PC-9 (cell line): ENCODE measurements around the gene CABLES2. TPM values are rescaled to one million over a fixed set of nuclear protein-coding genes. Genes with fewer than 3 reads are reported as not detected.

Source experiments
- Bru-seq: library from RNA; stranded (reverse); fragments of 400-500 nt; gene quantifications from one replicate; lab custom pipeline; 2021; lab: Mats Ljungman, UMichigan
- BruChase-seq, 2 experiments: library from RNA; stranded (reverse); fragments of 400-500 nt; gene quantifications; one replicate each; lab custom pipeline; 2021; lab: Mats Ljungman, UMichigan
- BruUV-seq: library from RNA; stranded (reverse); fragments of 400-500 nt; replicated peaks from 2 replicates; lab custom pipeline; 2021; lab: Mats Ljungman, UMichigan
- CTCF ChIA-PET: fragments of 300-600 bp; sonication (Branson Sonifier 250); formaldehyde crosslinking; loops from one replicate; lab custom pipeline; 2022; ENCODE audit warnings: antibody characterized with exemption; lab: Charles Lee
- POLR2A ChIA-PET: fragments of 300-600 bp; sonication (Branson Sonifier 250); formaldehyde crosslinking; loops from one replicate; lab custom pipeline; 2022; ENCODE audit warnings: antibody characterized with exemption; ENCODE audit not compliant: unreplicated experiment; lab: Charles Lee
- DNase-seq, 2 experiments: peaks; one replicate each; pipeline versions ENCODE4 v3.0.0 to v3.0.0-alpha.2; 2015 to 2022; ENCODE audit warnings: mixed read lengths in 1 of 2
- H2AFZ ChIP-seq: fragments of 200-600 bp; sonication (generic); 2 replicates; pipeline ENCODE4 v1.8.1; 2017; ENCODE audit warnings: antibody characterized with exemption
- H3F3A ChIP-seq: fragments of 200-600 bp; sonication (generic); 2 replicates; pipeline ENCODE4 v1.8.1; 2017; ENCODE audit warnings: antibody characterized with exemption, mild to moderate bottlenecking, low read depth; ENCODE audit not compliant: insufficient read depth
- H3K27ac ChIP-seq: fragments of 200-600 bp; sonication (generic); 2 replicates; pipeline ENCODE4 v1.6.1; 2016; ENCODE audit warnings: mixed run types
- H3K27me3 ChIP-seq: fragments of 200-600 bp; sonication (generic); 2 replicates; pipeline ENCODE4 v1.6.1; 2016; ENCODE audit warnings: low read depth, mixed run types; ENCODE audit not compliant: insufficient read depth
- H3K36me3 ChIP-seq: fragments of 200-600 bp; sonication (generic); 2 replicates; pipeline ENCODE4 v1.6.1; 2016; ENCODE audit warnings: low read depth, mixed run types
- H3K4me1 ChIP-seq: fragments of 200-600 bp; sonication (generic); replicated peaks from 2 replicates; pipeline ENCODE4 v1.6.1; 2016; ENCODE audit warnings: mixed run types; ENCODE audit not compliant: insufficient read depth
- H3K4me2 ChIP-seq: fragments of 200-600 bp; sonication (generic); 2 replicates; pipeline ENCODE4 v1.6.1; 2017; ENCODE audit warnings: mixed run types
- H3K4me3 ChIP-seq: fragments of 200-600 bp; sonication (generic); 2 replicates; pipeline ENCODE4 v1.6.1; 2016; ENCODE audit warnings: mixed run types
- H3K79me2 ChIP-seq: fragments of 200-600 bp; sonication (generic); 2 replicates; pipeline ENCODE4 v1.6.1; 2017; ENCODE audit warnings: low read depth, mixed run types
- H3K9me2 ChIP-seq: fragments of 200-600 bp; sonication (generic); 2 replicates; pipeline ENCODE4 v1.8.1; 2017; ENCODE audit warnings: mild to moderate bottlenecking; ENCODE audit not compliant: insufficient read depth
- H3K9me3 ChIP-seq: fragments of 200-600 bp; sonication (generic); 2 replicates; pipeline ENCODE4 v1.8.1; 2016; ENCODE audit warnings: low read depth; ENCODE audit not compliant: insufficient read depth
- H4K20me1 ChIP-seq: fragments of 200-600 bp; sonication (generic); 2 replicates; pipeline ENCODE4 v1.8.1; 2017; ENCODE audit not compliant: insufficient read depth
- EZH2 ChIP-seq: fragments of 200-600 bp; sonication (generic); IDR thresholded peaks from 2 replicates; pipeline ENCODE4 v1.8.0; 2017; ENCODE audit warnings: antibody characterized with exemption, low read depth
- intact Hi-C: fragments of 100-400 bp; cut with micrococcal nuclease; formaldehyde crosslinking; loops from one replicate; pipeline ENCODE4 v1.10.0; 2022; ENCODE audit not compliant: unreplicated experiment
- long read RNA-seq: library from polyadenylated mRNA; stranded (forward); transcript quantifications from one replicate; pipeline ENCODE4 v2.0.0, GENCODE V29; 2022
- total RNA-seq: library from RNA; stranded (reverse); gene quantifications from 2 replicates; pipeline ENCODE4 v1.2.3, GENCODE V29; 2021
- TF ChIP-seq, protein P1 (sequence below): fragments of 200-600 bp; sonication (generic); conservative IDR thresholded peaks from 2 replicates; pipeline ENCODE4 v1.6.1; 2017; ENCODE audit warnings: mixed run types, antibody characterized with exemption, mild to moderate bottlenecking, moderate library complexity

Gene CABLES2, protein sequence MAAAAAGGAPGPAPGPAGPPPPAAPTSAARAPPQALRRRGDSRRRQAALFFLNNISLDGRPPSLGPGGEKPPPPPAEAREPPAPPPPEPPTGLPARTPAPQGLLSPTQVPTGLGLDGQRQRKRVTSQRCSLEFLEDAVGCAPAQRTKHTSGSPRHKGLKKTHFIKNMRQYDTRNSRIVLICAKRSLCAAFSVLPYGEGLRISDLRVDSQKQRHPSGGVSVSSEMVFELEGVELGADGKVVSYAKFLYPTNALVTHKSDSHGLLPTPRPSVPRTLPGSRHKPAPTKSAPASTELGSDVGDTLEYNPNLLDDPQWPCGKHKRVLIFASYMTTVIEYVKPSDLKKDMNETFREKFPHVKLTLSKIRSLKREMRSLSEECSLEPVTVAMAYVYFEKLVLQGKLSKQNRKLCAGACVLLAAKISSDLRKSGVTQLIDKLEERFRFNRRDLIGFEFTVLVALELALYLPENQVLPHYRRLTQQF
- total RNA-seq (11.2 and 14.1 TPM in 2 replicates), Bru-seq, nascent RNA (percentile 42 among the genes with signal in this experiment), BruChase-seq, experiment 1, labeled RNA remaining after a 2-hour chase (percentile 51 among the genes with signal in this experiment), BruChase-seq, experiment 2, labeled RNA remaining after a 6-hour chase (percentile 74 among the genes with signal in this experiment)
- long read RNA-seq, transcript CABLES2-201 (10 exons, 3,785 nt) = major isoform, 29 of 42 reads
- long read RNA-seq, partial matches to known transcripts = 6 of 42 reads
- long read RNA-seq, other reads (novel, unspliced or antisense) = 7 of 42 reads

DNA sequence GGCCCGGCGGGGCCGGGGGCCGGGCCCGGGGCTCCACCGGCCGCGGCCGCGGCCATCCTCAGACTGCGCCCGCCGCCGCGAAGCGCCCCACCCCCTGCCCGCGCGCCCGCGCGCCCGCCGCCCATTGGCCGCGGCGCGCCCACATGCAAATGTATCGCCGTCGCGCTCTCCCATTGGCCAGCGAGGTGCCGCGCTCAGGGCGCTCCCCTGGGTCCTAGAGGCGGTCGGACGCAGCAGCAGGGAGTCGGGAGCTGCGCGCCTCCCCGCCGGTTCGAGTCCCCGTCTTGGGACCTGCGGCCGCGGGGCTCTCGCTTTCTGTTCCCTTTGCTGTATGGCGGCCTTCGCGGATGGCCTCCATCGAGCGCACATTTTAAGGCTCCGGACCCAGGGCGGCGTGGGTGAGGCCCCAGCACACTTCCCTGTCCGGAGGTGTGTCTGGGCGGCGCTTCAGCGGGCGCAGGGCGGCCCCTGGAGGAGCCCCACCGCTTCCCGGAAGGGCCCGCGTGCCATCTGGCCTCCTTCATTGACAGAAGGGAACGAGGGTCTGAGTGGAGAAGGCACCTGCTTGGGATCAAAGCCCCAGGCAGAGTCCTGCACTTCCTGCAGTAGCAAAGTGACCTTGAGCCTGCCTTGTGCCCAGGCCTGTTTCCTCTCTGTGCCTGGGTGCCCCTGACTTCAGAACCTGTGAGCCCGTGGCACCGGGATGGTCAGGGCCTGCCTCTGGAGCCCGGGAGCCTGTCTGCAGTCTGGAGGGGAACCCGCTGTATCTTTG is at the start of gene CABLES2:
CABLES2 (minus strand) TSS at position 65 of the 772 bp plus-strand sequence; CDS start at position 56, 9 bp downstream.
- Histone ChIP-seq H3K4me2 (peak within 1 kb of the TSS; percentile 97), H3K36me3 (no peaks in the 10 kb centered on the region), H3K9me3 (no peaks in the 10 kb centered on the region), H3K27me3 (no peaks in the 10 kb centered on the region), H3K4me1 (peaks cover 18% of the 10 kb centered on the region), H3K9me2 (no peaks in the 10 kb centered on the region), H2AFZ (peak within 1 kb of the TSS; percentile 81), H3K4me3 (peak within 1 kb of the TSS; percentile 72), H4K20me1 (peaks cover 11% of the 10 kb centered on the region; the same call in 1 of the 2 replicates), H3F3A (peaks cover 24% of the 10 kb centered on the region; the same call in 1 of the 2 replicates), H3K27ac (no peak within 1 kb of the TSS), H3K79me2 (no peaks in the 10 kb centered on the region)
- BruUV-seq = no TSS peak
- intact Hi-C loops = loop anchor here (5.0 to 10.0 kb wide), 4 partner anchors 215 to 393 kb away; no protein-coding TSS in a partner anchor
- POLR2A ChIA-PET = no interaction called here
- CTCF ChIA-PET = interaction anchor here (0.6 kb wide), 1 partner anchor 209 kb away, joined by 3 read pairs; no protein-coding TSS in a partner anchor
- TF ChIP-seq EZH2 = no peak
- TF ChIP-seq, protein P1, sequence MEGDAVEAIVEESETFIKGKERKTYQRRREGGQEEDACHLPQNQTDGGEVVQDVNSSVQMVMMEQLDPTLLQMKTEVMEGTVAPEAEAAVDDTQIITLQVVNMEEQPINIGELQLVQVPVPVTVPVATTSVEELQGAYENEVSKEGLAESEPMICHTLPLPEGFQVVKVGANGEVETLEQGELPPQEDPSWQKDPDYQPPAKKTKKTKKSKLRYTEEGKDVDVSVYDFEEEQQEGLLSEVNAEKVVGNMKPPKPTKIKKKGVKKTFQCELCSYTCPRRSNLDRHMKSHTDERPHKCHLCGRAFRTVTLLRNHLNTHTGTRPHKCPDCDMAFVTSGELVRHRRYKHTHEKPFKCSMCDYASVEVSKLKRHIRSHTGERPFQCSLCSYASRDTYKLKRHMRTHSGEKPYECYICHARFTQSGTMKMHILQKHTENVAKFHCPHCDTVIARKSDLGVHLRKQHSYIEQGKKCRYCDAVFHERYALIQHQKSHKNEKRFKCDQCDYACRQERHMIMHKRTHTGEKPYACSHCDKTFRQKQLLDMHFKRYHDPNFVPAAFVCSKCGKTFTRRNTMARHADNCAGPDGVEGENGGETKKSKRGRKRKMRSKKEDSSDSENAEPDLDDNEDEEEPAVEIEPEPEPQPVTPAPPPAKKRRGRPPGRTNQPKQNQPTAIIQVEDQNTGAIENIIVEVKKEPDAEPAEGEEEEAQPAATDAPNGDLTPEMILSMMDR = peak; percentile 35; the same call in 1 of the 2 replicates
- DNase-seq = peak; percentile 85 to 96

DNA sequence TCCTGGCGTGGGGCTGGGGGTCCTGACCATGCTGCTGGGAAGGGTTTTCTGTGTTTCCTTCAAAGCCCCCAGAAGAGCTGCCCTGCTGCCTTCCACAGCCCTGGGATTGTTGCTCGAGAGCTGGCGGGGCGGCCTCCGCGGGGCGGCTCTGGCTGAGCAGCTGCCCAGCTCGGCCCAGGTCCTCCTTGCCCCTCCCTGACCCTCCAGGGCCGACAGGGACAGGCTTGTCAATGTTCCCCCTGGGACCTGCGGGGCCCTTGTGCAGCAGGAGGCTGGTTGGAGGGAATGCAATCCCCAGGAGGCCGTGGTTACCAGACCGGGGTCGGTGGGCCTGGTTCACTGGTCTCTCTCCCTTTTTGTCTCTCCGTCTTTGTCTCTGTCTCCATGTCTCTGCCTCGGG is 48.8 kb upstream of the CABLES2 start:
- no TSS peak for BruUV-seq
- ChIA-PET CTCF (no interaction called here), POLR2A (no interaction called here)
- no peaks in the 10 kb centered on the region for H4K20me1 ChIP-seq
- H3K27ac ChIP-seq = no peak overlapping the region
- H3K9me2 ChIP-seq = no peaks in the 10 kb centered on the region
- no peak for DNase-seq
- no peak for TF ChIP-seq EZH2
- TF ChIP-seq, protein P1 = no peak
- H3K9me3 ChIP-seq = no peaks in the 10 kb centered on the region
- H3K36me3 ChIP-seq = no peaks in the 10 kb centered on the region
- no peaks in the 10 kb centered on the region for H3K79me2 ChIP-seq
- no peaks in the 10 kb centered on the region for H3K4me1 ChIP-seq
- no peak overlapping the region for H3K4me3 ChIP-seq
- H3F3A ChIP-seq = no peaks in the 10 kb centered on the region
- peaks cover 69% of the 10 kb centered on the region for H3K27me3 ChIP-seq
- no peak overlapping the region for H3K4me2 ChIP-seq
- intact Hi-C loops = no loop called here
- H2AFZ ChIP-seq = no peak overlapping the region
